Measurements from ENCODE around the gene ARPC2. TPM values are rescaled to one million over a fixed set of nuclear protein-coding genes. Genes with fewer than 3 reads are reported as not detected.

The ARPC2 gene
- total RNA-seq, 1 donor from 2014 or later, result 785 TPM

DNA sequence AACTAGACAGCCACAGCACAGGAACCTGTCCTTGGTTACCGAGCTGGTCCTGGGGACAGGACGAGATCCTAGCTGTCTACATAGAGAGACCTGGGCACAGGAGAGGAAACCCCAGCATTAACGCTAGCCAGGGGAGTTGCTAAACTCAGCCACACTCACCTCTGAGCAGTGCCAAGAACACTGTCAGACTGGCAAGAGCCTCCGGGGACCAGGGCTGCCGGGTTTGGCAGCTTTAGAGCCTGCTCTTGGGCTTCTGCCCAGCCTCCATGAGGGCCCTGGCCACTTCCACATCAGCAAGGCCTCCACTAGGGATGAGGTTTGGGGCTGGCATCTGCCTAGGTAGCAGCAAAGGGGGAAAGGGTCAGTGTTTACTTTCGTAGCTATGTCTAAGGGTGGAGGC is 68.6 kb downstream of the ARPC2 start:
- intact Hi-C loops (cut with micrococcal nuclease), result loop anchor here (1.0 to 2.0 kb wide), 5 partner anchors 15 to 611 kb away; partner anchors contain the start of genes AAMP, ARPC2, BCS1L and PNKD

DNA sequence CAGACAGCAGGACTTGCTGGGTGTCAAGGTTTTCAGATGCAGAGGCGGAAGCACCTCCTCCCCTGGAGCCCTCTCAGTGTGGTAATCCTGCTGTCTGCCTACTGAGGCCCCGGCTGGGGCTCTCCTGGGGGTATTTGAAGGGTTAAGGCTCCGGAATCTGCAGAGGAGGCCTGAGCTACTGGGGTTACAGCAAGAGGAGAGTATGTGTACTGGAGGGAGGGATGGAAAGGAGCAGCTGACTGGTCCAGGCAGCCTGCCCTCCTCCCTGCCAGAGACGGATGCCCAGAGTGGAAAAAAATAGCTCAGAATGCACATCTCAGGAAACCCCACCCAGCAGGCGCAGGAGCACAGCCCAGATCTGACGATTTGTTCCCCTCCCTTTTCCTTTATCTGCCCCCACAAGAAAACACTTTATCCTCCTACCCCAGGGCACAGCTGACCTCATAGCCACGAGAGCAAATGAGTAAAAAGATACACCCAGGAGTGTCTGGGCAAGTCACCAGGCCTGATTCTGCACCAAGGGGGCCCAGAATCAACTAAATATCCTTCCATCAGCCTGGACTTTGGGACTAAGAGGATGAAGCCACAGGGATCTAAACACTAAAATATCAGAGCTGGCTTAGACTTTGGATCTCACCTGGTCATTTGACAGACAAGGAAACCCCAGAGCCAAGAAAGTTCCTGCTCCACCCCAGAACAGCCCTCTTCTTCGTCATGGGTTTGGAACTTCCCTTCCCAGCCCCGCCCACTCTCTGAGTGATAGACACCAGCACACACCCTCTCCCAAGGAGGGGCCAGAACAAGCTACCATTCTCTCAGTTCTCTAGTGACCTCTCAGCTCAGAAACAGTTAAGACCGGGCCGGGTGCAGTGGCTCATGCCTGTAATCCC is 69.8 kb downstream of the ARPC2 start:
- intact Hi-C loops (cut with micrococcal nuclease), result loop anchor here (1.0 to 2.0 kb wide), 6 partner anchors 17 to 610 kb away; partner anchors contain the start of genes AAMP, ARPC2, BCS1L and CNOT9

DNA sequence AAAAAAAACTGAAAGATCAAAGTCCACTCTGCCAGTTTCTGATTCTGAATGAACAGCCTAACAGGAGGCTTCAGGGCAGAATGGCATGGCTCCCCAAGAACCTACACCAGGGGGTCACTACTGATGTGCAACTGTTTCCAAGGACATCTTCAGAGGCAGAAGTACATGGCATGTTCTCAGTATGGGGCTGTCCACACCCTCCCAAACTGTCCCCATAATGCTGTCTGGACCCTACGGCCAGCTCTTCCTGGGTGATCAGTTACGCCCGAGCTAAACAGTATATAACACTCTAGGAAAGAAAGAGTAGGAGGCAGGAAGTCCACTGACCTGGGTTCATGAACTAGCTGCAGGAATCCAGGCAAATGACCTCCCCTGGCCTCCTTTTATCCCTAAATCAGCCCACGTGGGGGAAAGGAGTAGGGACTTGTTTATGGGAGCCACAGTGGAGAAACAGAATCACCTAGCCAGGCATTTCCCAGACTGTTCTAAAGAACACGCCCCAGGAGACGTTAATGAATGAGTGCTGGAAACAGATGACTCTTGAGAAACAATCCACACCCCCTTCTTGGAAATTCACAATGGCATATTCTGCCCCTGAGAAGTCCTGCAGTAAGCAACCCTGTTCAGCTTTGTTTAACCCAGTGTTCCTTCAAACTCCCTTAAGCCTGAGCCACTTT is 72.8 kb downstream of the ARPC2 start:
- intact Hi-C loops (cut with micrococcal nuclease), result loop anchor here (2.0 kb wide), 1 partner anchor 67 kb away; the partner anchor contains the start of gene CATIP

DNA sequence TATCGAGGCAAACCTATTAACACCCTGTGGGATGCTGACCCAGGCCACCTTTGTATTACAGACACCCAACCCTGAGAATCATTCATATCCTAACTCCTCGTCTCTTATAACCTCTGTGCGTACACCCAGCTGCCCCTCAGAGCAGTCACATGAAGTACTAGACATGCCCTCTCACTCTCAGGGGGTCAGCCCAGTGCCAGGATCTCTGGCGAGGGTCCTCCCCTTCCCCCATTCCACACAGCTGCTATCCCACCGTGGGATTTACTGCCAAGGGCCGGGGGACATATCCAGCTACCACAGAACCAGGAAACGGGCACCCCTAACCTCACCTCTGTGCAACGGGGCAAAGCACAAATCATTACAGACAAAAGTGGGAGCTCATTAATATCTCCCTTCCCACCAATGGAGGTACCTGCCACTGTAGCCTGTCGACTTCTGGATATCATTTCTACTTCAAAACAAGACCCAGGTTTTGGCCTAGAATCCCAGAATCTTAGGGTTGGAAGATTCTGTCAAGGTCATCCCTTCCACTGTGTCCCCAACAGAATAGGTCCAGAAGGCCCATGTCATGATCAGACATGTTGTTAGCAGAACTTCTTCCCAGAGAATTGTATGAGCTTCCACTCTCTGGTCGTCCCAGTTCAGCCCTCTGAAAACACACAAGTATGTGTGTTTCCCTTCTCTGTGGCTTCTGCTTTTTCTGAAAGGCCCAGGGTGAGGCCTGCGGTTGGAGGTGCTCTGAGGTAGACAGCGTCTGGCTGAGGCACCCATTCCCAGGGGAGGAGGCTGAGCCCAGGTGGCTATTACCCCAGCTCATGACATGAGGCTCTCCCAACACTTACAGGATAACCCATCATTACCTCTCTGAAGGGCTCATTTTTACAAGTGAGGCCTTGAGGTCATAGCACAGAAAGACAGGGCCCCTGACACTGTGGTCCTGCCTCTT is 73.6 kb downstream of the ARPC2 start:
- intact Hi-C loops (cut with micrococcal nuclease), result loop anchor here (2.0 kb wide), 1 partner anchor 66 kb away; the partner anchor contains the start of gene CATIP

DNA sequence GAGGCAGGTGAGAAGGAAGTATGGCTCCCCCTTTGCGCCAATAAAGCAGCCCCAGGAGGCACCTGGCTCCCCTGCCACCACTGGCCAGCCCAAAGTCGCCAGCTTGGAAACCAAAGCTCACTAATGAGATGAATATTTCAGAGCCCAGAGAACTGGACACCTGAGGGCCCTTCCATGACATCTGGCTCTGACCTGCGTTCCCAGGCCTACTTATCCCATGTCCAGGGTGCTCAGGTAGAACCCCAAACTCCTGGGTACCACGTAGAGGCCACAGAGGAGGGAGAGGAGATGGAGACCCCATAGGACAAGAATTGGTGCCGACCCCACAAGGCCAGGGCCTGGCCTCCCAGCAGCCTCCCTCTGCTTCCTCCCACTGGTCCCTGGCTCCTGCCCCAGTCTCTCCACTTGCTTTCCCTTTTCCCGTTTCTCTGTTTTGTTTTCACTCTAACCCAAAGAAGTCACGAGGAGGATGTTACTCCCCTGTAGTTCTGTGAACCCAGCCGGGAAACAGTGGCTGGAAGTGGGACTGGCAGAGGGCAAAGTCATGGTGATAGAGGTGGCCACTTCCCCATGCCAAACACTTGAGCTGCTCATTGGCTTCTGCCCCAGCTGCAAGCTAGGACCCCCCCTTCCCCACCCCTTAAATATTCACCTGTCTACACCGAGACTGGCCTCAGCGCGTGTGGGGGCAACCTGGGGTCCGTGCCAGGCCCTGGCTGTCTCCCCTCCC is 74.5 kb downstream of the ARPC2 start:
- intact Hi-C loops (cut with micrococcal nuclease), result loop anchor here (1.0 to 2.0 kb wide), 6 partner anchors 10 to 357 kb away; partner anchors contain the start of genes AAMP, CATIP, CTDSP1 and PNKD

DNA sequence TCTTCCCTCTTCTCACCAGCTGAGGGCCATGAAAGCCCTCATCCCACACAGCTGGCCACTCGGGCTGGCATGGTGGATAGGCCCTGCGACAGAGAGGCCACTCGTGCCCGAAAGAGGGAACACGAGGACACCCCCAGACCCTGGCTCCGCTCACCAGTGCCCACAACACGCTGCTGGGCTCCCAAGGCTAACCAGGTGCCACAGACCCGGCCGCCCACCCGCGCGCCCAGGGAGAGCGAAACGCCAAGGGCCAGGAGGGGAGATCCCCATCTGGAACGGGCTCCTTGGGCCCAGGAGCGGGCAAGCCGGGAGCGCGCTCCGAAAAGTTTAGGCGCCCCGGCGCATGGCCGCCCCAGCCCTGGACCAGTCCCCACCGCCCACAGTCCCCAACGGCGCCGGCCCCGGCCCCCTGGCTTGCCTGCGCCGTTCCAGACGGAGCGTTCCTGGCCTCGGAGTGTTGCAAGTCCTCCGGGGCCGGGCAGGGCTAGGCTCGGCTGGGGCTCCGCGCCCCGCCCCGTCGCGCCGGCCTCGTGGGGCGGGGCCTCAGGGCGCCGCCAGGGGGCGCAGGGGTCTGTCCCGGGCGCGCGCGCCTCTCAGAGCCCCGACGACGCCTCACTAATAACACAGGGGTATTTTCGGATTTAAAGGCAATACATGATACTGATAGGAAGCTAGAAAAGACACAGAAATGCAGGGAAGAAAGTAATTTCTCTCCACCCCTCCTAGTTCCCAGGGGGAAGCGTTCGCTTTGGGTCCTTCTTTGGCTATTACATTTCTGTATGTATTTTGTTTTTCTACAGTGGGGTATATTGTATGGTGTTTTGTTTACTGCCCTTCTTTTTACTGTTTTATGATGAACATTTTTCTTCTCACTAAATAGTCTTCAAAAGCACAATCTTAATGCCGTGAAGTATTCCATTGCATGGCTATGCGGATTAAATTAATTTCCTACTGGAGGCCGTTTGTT is 75.3 kb downstream of the ARPC2 start, which contains the start of gene TMBIM1:
TSS of gene TMBIM1 (minus strand) at position 456 of the 967 bp plus-strand sequence. CDS start 10,362 bp downstream, outside the sequence.
- intact Hi-C loops (cut with micrococcal nuclease), result loop anchor here (1.0 to 2.0 kb wide), 5 partner anchors 9 to 356 kb away; partner anchors contain the start of genes AAMP, CTDSP1 and PNKD

DNA sequence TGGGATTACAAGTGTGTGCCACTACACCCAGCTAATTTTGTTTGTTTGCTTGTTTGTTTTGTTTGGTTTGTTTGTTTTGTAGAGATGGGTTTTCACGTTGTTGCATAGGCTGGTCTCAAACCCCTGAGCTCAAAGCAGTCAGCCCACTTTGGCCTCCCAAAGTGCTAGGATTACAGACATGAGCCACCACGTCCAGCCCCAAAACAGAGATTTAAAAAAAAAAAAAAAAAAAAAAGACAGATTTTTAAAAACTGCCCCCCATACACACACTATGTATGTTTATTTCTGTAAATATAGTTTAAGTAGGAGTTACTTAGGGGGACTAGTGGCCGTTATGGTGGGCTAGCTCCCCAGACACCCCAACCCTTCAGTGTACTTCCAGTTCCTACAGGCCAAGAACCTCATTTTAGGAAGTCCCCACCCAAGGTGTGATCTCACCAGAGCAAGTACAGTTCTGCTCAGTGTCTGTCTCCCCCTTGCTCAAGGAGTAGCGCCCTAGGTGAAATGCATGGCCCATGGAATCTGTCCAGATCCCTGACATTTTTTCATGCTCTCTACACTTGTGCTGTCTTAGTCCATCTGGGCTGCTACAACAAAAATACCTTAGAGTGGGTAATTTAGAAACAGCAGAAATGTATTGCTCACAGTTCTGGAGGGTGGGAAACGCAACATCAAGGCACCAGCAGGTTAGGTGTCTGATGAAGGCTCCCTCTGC is 76.9 kb downstream of the ARPC2 start:
- intact Hi-C loops (cut with micrococcal nuclease), result loop anchor here (2.0 kb wide), 2 partner anchors 173 to 355 kb away; no protein-coding TSS in a partner anchor

DNA sequence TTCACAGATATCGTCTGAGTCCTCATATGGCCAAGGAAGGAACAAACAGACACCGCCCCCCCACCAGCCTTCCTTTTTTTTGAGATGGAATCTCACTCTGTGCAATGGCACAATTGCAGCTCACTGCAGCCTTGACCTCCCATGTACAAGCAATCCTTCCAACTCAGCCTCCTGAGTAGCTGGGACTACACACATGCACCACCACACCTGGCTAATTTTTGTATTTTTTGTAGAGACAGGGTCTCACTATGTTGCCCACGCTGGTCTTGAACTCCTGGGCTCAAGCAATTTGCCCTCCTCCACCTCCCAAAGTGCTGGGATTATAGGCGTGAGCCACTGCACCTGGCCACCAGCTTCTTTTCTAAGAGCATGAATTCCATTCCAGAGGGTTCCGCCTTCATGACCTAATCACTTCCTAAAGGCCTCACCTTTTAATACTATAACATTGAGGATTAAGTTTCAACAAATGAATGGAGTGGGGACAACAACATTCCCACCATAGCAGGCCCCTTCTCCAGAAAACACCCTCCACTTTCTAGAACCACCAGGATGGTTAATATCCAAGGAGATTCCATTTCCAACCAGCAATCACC is 77.5 kb downstream of the ARPC2 start:
- intact Hi-C loops (cut with micrococcal nuclease), result no loop called here

DNA sequence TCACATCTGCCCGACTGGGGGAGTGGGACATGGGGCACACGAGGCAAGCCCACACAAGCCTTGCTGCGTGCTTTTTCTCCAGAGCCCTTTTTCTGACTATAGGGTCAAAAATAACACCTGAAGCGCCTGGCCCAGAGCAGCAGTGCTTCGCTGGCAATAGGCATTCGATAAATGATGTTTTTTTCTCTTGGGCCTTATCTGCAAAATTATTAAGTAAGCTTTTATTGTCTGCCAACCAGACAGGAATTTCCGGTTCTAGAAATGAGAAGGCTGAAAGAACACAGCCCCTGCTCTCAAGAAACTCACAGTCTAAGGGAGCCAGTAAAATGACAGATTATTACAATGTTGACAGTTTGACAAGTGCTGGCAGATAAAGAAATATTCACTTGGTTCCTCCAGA is 78.0 kb downstream of the ARPC2 start:
- intact Hi-C loops (cut with micrococcal nuclease), result no loop called here

DNA sequence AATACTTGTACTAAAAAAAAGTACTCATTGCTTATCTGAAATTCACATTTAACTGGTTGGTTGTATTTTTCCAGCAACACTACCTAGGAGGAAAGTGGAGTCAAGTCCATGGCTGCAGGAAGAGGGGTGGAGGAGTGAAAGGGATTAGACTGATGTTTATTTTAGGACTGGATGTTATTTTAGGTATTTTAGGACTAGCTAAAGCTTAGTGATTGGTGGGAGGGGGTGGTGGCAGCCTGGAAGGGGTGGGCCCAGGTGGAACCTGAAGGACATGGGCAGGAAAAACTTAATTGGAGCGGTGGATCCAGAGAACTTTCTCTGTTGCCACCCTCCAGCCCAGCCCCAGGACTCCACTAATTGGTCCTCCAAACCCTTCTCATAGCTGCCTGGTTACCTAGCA is 79.2 kb downstream of the ARPC2 start:
- intact Hi-C loops (cut with micrococcal nuclease), result no loop called here

DNA sequence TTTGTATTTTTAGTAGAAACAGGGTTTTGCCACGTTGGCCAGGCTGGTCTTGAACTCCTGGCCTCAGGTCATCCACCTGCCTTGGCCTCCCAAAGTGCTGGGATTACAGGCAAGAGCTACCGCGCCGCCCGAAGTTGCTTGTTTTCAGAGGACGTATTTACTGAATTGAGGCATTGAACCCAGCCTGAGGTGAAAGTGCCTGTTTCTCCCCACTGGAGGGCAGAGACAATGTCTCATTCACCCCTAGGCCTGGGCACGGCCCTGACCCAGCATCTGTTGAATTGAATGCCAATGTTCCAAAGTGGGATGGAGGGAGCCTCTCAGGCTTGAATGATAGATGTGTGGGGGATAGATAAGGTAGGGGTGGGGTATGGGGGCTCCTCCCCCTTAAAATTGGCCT is 79.9 kb downstream of the ARPC2 start:
- intact Hi-C loops (cut with micrococcal nuclease), result no loop called here

DNA sequence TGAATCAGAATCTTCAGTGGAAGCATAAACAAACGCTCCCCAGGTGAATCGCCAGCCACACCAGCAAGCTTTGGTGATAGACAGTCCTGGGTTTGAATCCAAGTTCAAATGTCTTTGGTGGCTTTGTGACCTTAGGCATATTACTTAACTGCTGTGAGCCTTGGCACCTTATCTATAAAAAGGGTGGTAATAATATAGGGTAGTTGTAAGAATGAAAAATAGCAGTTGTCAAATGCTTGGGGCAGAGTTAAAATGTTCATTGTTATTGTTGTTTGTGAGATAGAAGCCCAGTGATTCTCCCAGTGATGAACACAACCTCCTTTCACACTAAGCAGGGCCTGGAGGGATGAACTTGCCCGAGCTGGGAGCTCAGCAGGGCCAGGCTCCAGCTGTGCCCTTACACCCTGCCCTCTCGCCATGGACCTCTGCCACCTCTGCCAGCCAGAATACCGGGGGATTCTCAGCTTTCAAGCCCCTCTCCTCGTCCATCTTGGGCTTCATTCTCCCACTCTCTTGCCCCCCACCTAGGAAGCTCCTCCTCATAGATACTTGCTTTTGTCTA is 81.4 kb downstream of the ARPC2 start:
- intact Hi-C loops (cut with micrococcal nuclease), result no loop called here

DNA sequence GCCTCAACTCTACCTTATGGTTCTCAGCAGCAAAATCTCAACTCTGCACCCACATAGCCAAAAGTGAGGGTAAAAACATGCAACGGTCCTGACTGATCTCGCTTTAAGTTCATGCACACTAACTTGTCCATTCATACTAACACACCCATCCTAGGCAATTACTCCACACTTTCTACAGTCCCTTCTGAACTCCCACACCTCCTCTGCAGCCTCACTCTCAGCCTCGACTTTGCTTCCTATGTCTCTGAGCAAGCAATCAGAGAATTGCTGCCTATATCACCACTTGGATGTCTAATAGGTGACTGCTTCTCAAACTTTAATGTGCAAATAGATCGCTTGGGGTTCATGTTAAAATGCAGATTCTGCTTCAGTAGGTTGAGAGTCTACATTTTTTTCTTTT is 83.2 kb downstream of the ARPC2 start:
- intact Hi-C loops (cut with micrococcal nuclease), result loop anchor here (2.0 kb wide), 1 partner anchor 17 kb away; no protein-coding TSS in a partner anchor

DNA sequence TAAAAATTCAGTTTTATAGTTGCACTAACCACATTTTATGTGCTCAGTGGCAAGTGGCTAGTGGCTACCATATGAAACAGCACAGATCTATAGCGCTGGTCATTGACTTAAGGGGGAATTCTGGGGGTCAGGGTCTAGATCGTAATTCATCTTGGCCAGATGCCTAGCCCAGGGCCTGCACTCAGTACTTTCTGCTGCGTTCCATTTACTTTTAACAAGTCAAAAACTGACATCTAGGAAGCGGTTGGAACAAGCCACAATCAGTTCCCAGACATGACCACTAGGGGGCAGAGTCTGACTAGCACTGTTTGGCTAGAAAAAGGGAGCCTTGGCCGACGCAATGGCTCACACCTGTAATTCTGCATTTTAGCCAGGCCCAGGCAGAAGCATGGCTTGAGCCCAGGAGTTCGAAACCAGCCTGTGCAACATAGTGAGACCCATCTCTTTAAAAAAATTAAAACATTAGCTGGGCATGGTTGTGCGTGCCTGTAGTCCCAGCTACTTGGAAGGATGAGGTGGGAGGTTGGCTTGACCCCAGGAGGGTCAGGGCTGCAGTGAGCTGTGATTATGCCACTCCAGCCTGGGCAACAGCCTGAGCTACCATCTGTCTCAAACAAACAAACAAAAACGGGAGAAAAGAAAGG is 84.3 kb downstream of the ARPC2 start:
- intact Hi-C loops (cut with micrococcal nuclease), result loop anchor here (1.0 to 2.0 kb wide), 5 partner anchors 9 to 165 kb away; partner anchors contain the start of genes CATIP and TMBIM1
